ENCODE measurements around the gene CBS. TPM values are rescaled to one million over a fixed set of nuclear protein-coding genes. Genes with fewer than 3 reads are reported as not detected.

CBS gene
- 39.9 and 41.1 TPM in 2 replicates for total RNA-seq (ENCODE audit: low replicate concordance)

DNA sequence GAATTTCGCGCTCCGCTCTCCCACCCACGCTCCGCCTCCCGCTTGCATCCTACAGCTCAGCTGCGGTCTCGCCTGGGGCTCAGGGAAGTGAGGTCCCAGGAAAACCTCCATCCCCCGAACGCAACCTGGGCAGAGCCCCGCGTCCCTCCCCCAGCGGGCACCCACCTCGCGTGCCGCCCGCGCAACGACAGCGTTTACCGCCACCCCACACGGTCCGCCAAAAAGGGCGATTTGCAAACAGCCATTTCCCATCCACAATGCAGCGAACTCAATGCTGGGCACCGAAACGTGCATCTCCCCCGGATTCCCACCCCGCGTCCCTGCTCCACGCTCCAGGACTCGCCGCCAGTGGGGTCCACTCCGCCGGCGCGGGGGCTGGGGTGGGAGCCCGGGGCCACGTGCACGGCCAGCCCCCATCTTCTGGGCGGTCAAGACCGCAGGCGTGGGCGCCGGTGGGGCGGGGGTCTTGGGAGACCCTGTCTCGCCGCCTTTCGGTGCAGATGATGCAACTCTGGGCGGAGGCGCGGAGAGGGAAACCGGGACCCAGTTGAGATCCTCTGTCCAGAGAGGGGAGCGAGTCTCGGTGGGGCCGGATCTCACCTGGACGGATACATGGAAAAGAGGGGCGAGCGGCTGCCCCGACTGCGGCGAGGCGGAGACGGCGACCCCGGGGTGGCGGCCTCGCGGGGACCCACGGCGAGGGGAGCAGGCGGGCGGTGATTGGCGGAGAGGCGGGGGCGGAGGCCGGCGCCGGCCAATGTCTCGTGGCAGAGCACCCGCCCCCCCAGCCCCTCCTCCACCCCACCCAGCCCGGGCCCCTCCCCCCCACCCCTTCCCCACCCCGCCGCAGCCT lies at the start of gene CBS:
Gene CBS, minus strand, starts transcription at position 666 of the 853 bp plus-strand sequence. CDS start 3,642 bp downstream, outside the sequence.

GRCh38 chr21:43106965-43107793 lies 31.5 kb upstream of the CBS start, which contains the start of gene U2AF1:
U2AF1 (minus strand) TSS chr21:43107570; CDS start chr21:43107494, 76 bp downstream.

Other genes starting within 250 kb of the CBS start
- gene WDR4, start 196.3 kb downstream of the CBS start, total RNA-seq (ENCODE audit: low replicate concordance): 9.2 TPM in 2 replicates
- gene NDUFV3, start 182.5 kb downstream of the CBS start, total RNA-seq (ENCODE audit: low replicate concordance): 21.8 and 42.8 TPM in 2 replicates
- gene ERVH48-1, start 150.2 kb downstream of the CBS start, total RNA-seq (ENCODE audit: low replicate concordance): not detected in 2 replicates
- gene PKNOX1, start 101.3 kb downstream of the CBS start, total RNA-seq (ENCODE audit: low replicate concordance): 12.6 and 15.3 TPM in 2 replicates
- gene U2AF1, start 31.7 kb upstream of the CBS start, total RNA-seq (ENCODE audit: low replicate concordance): 10.0 and 10.2 TPM in 2 replicates
- gene CRYAA, start 93.2 kb upstream of the CBS start, total RNA-seq (ENCODE audit: low replicate concordance): not detected in 2 replicates